Glomerular visceral epithelial cell (primary cell): ENCODE measurements around the gene ANKRD42.
A peak's percentile ranks its signal among the peaks of the same experiment; 100 is the strongest.

Experiments
- DNase-seq: peaks from one replicate; pipeline ENCODE4 v3.0.0-alpha.2; 2016; ENCODE audit errors: extremely low spot score

ANKRD42 gene

DNA sequence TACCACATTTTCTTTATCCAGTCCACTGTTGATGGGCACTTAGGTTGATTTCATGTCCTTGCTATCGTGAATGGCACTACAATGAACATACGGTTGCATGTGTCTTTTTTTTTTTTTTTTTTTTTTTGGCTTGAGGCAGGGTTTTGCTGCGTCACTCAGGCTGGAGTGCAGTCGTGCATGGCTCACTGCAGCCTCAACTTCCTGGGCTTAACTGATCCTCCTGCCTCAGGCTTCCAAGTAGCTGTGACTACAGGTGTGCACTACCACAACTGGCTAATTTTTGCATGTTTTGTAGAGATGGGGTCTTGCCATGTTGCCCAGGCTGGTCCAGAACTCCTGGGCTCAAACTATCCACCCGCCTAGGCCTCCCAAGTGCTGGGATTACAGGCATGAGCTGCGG, 94.1 kb downstream of the ANKRD42 start:
- no peak for DNase-seq

- DNase-seq = peak; percentile 52
Measured at GRCh38 chr11:83292709-83293456, 99.4 kb downstream of the ANKRD42 start.

GRCh38 chr11:83293457-83293774, 99.9 kb downstream of the ANKRD42 start:
- no peak for DNase-seq

DNA sequence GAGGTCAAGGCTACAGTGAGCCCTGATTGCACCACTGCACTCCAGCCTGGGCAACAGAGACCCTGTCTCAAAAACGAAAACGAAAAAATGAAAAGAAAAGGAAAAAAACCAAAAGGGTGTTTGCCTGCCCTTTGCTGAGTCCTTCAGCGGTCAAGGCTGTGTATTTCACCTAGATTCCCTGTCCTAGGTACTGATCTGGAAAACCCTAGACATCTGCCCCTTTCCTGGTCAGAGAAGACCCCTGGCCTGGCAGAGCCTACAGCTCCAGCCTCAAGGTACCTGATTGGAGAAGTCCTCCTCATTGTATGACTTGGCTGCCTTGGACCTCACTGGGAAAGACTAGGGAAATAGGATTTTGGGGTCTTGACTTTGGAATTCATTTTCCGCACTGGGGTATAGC, 100.7 kb downstream of the ANKRD42 start:
- no peak for DNase-seq
